GM12873 (cell line): ENCODE data around the gene OR8B12.

Experiments used
- TF ChIP-seq, protein P1 (sequence below): IDR thresholded peaks from 2 replicates; pipeline ENCODE4 v1.5.1; 2012; ENCODE audit warnings: low read depth, mild to moderate bottlenecking, moderate library complexity, low read length, control low read depth; ENCODE audit not compliant: insufficient read depth; ENCODE audit errors: missing control alignments

The OR8B12 gene

DNA sequence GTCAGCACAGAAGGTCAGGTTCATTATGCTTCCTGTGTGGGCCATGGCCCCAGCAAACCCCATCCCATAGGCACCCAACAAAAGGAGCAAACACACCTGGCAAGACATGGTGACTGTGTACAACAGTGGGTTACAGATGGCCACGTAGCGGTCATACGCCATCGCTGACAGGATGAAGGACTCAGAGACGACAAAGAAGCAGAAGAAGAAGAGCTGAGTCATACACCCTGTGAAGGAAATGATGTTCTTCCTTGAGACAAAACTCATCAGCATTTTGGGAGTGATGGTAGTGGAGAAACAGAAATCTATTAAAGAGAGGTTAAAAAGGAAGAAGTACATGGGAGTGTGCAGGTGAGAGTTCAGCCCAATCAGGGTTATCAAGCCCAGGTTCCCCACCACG, 309 bp downstream of the OR8B12 start:
- TF ChIP-seq, protein P1, sequence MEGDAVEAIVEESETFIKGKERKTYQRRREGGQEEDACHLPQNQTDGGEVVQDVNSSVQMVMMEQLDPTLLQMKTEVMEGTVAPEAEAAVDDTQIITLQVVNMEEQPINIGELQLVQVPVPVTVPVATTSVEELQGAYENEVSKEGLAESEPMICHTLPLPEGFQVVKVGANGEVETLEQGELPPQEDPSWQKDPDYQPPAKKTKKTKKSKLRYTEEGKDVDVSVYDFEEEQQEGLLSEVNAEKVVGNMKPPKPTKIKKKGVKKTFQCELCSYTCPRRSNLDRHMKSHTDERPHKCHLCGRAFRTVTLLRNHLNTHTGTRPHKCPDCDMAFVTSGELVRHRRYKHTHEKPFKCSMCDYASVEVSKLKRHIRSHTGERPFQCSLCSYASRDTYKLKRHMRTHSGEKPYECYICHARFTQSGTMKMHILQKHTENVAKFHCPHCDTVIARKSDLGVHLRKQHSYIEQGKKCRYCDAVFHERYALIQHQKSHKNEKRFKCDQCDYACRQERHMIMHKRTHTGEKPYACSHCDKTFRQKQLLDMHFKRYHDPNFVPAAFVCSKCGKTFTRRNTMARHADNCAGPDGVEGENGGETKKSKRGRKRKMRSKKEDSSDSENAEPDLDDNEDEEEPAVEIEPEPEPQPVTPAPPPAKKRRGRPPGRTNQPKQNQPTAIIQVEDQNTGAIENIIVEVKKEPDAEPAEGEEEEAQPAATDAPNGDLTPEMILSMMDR = no peak

GRCh38 chr11:124541204-124541603, 2.2 kb downstream of the OR8B12 start:
- TF ChIP-seq, protein P1 = no peak

DNA sequence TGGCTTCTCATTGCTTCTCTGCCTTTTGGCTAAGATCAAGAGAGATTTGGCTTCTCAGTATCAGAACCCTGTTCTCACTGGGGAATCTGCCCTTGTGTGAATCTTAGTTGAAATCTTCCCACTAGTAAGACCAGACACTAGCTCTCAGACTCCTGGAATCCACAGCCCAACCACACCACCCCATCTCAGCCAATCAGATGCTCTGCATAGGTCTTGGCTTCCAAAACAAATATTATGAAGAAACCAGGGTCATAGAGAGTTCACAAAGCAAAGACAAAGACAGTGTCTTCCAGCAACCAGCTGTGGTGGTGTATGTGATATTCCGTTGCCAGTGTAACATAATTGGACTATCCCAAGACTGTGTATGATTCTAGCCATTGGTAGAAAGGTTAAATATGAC, 5.4 kb downstream of the OR8B12 start:
- TF ChIP-seq, protein P1 = no peak

GRCh38 chr11:124536520-124536919, 6.9 kb downstream of the OR8B12 start:
- TF ChIP-seq, protein P1 = no peak

GRCh38 chr11:124535552-124536232, 7.8 kb downstream of the OR8B12 start:
- TF ChIP-seq, protein P1 = no peak

DNA sequence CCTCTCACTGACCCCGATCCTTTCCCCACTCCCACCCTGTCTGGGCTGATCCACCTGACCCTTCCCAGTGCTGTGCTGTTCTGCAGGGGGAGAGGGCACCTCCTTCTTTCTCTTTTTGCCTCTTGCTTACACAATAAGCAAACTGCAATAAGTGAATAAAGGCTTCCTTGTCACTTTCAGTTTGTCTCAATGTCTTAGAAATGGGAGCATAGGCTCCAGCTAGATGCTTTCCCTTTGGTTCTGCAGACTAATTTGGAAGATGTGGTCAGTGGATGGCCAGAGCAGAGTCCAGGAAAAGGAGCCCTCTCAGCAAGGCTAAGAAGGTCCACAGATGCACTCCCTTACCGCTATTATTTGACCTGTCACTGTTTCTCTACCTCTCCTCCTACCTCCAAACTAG, 9.4 kb downstream of the OR8B12 start:
- TF ChIP-seq, protein P1 = no peak

GRCh38 chr11:124533626-124534025, 9.8 kb downstream of the OR8B12 start:
- TF ChIP-seq, protein P1 = no peak
